RWPE2 (cell line): ENCODE results near the gene AOPEP.

ENCODE experiments used
- ATAC-seq: fragments of 200-7000 bp; cut with Tn5 transposase; 3 replicates; pipeline ENCODE4 v1.9.1; 2021; ENCODE audit warnings: low read depth
- DNase-seq: peaks from one replicate; pipeline ENCODE4 v3.0.0-alpha.2; 2020; ENCODE audit warnings: low spot score
- H3K27ac ChIP-seq: fragments of 450-650 bp; 2 replicates; pipeline ENCODE4 v1.5.1; 2017; ENCODE audit warnings: mild to moderate bottlenecking; ENCODE audit not compliant: poor library complexity, severe bottlenecking
- H3K27me3 ChIP-seq: fragments of 250-450 bp; sonication (Bioruptor Pico); 2 replicates; pipeline ENCODE4 v1.5.1; 2021; ENCODE audit warnings: mild to moderate bottlenecking, moderate library complexity; ENCODE audit not compliant: insufficient read depth, poor library complexity, severe bottlenecking
- H3K36me3 ChIP-seq: fragments of 250-450 bp; sonication (Bioruptor Pico); 2 replicates; pipeline ENCODE4 v1.5.1; 2020; ENCODE audit warnings: low read depth, mild to moderate bottlenecking, moderate library complexity
- H3K4me1 ChIP-seq: fragments of 250-450 bp; sonication (Bioruptor Pico); 2 replicates; pipeline ENCODE4 v1.5.1; 2021; ENCODE audit warnings: mild to moderate bottlenecking, moderate library complexity; ENCODE audit not compliant: insufficient read depth, poor library complexity, severe bottlenecking
- H3K4me3 ChIP-seq: fragments of 250-450 bp; sonication (Bioruptor Pico); 2 replicates; pipeline ENCODE4 v1.5.1; 2021; ENCODE audit warnings: mild to moderate bottlenecking, moderate library complexity; ENCODE audit not compliant: severe bottlenecking
- H3K9me3 ChIP-seq: fragments of 250-450 bp; sonication (Bioruptor Pico); 2 replicates; pipeline ENCODE4 v1.5.1; 2021; ENCODE audit warnings: mild to moderate bottlenecking, moderate library complexity; ENCODE audit not compliant: severe bottlenecking
- TF ChIP-seq, protein P1 (sequence below): fragments of 450-650 bp; IDR thresholded peaks from one replicate; pipeline ENCODE4 v1.5.1; 2017; ENCODE audit warnings: mild to moderate bottlenecking, moderate library complexity; ENCODE audit not compliant: poor library complexity, severe bottlenecking

Gene AOPEP

DNA sequence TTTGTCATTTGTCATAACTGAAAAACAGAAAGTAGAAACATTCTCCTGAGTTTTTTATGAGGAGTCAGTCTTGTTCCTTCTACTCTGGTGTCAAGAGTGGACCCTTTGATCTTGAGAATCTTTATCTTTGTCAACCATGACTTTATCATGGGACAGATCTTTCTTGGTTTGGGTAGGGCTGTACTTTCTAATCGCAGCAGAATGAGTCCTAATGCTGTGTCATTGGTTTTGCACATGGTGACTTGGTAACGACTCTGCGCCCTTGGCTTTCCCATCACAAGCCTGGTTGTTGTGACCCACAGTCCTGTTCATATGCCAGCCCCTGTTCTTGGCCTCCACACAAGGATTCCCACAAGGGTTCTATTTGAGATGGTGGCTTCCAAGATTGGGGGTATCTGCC lies 45.6 kb downstream of the AOPEP start:
- Histone ChIP-seq H3K9me3 (no peaks in the 10 kb centered on the region), H3K36me3 (peaks cover 9% of the 10 kb centered on the region; the same call in 1 of the 2 replicates), H3K27me3 (no peaks in the 10 kb centered on the region), H3K27ac (no peak overlapping the region), H3K4me3 (no peak overlapping the region), H3K4me1 (no peaks in the 10 kb centered on the region)
- DNase-seq (no peak), ATAC-seq (no peak)
- TF ChIP-seq, protein P1, sequence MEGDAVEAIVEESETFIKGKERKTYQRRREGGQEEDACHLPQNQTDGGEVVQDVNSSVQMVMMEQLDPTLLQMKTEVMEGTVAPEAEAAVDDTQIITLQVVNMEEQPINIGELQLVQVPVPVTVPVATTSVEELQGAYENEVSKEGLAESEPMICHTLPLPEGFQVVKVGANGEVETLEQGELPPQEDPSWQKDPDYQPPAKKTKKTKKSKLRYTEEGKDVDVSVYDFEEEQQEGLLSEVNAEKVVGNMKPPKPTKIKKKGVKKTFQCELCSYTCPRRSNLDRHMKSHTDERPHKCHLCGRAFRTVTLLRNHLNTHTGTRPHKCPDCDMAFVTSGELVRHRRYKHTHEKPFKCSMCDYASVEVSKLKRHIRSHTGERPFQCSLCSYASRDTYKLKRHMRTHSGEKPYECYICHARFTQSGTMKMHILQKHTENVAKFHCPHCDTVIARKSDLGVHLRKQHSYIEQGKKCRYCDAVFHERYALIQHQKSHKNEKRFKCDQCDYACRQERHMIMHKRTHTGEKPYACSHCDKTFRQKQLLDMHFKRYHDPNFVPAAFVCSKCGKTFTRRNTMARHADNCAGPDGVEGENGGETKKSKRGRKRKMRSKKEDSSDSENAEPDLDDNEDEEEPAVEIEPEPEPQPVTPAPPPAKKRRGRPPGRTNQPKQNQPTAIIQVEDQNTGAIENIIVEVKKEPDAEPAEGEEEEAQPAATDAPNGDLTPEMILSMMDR: no peak

DNA sequence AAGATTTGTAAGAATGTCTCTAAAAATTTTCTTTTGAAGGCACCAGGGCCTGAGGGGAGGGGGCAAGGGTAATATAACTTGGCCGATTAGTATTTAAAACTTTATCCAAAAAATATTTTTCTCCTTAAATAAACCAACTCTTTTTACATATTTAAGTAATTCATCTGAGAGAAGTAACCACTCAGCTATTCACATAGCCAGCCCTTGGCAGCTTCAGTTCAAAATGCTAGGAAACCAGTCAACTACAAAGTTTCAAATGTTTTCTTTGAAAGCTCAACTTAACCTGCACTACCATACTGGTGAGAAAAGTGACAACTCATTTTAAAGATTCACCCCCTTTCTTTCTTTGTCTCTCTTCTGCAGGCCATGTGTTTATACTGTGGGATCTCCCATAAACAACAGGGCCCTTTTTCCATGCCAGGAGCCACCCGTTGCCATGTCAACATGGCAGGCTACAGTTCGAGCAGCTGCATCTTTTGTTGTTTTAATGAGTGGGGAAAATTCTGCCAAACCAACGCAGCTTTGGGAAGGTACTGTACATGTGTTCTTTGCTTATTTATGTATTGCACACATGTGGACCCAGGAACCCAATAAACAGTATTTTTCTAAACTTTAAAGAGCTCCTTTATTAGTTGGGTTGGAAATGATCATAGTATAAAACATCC lies 46.3 kb downstream of the AOPEP start:
- Histone ChIP-seq H3K36me3 (peaks cover 6% of the 10 kb centered on the region; the same call in 1 of the 2 replicates), H3K27me3 (no peaks in the 10 kb centered on the region), H3K9me3 (no peaks in the 10 kb centered on the region), H3K27ac (no peak overlapping the region), H3K4me1 (no peaks in the 10 kb centered on the region), H3K4me3 (no peak overlapping the region)
- ATAC-seq: no peak
- no peak for DNase-seq
- TF ChIP-seq, protein P1: no peak

DNA sequence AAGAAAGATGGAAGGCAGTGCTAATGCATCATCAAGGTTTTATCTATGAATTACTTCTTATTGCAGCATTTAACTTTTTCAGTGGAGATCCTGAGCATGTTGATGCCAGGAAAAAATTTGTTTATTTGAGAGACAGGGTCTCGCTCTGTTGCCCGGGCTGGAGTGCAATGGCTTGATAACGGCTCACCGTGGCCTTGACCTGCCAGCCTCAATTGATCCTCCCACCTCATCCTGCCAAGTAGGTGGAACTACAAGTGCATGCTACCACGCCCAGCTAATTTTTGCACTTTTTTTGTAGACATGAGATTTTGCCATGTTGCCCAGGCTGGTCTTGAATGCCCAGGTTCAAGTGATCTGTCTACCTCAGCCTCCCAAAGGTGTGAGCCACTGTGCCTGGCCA lies 47.2 kb downstream of the AOPEP start:
- Histone ChIP-seq H3K9me3 (no peaks in the 10 kb centered on the region), H3K36me3 (peaks cover 5% of the 10 kb centered on the region; the same call in 1 of the 2 replicates), H3K4me3 (no peak overlapping the region), H3K27ac (no peak overlapping the region), H3K27me3 (no peaks in the 10 kb centered on the region), H3K4me1 (no peaks in the 10 kb centered on the region)
- DNase-seq (no peak), ATAC-seq (no peak)
- TF ChIP-seq, protein P1: no peak

DNA sequence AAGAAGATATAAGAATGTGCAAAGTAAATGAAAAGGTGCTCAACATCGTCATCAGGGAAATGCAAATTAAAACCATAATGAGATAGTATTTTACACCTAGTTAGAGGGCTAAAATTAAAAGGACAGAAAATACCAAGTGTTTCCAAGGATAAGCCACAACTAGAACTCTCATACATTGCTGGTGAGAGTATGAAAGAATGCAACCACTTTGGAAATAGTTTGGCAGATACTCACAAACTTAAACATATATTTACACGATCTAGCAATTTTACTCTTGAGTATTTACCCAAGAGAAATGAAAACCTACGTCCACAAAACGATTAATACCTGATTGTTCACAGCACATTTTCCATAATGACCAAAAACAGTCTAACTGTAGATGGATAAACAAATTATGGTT lies 51.5 kb downstream of the AOPEP start:
- Histone ChIP-seq H3K27ac (no peak overlapping the region), H3K9me3 (no peaks in the 10 kb centered on the region), H3K4me3 (no peak overlapping the region), H3K4me1 (peaks cover 3% of the 10 kb centered on the region), H3K27me3 (no peaks in the 10 kb centered on the region), H3K36me3 (peaks cover 5% of the 10 kb centered on the region; the same call in 1 of the 2 replicates)
- ATAC-seq (no peak), DNase-seq (no peak)
- TF ChIP-seq, protein P1: no peak

DNA sequence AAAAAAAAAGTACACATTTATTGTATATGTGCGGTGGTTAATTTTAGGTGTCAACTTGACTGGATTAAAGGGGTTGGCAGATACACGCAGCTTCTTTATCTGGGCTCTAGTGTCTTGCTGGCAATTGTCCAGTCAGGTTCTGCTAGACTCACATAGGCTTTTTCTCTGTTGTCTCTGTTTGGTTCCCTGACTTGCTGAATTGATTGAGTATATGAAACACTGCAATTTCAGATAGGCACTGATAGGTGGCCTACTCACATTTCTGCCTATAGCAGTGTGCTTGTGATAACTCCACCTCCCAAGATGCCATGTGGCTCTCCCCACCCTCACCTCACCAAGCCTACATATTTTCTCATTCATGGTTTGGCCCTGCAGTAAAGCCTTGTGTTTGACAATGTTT lies 52.5 kb downstream of the AOPEP start:
- H3K4me1 ChIP-seq: peaks cover 11% of the 10 kb centered on the region
- no peak for DNase-seq
- no peaks in the 10 kb centered on the region for H3K9me3 ChIP-seq
- ATAC-seq: no peak
- no peak overlapping the region for H3K4me3 ChIP-seq
- no peaks in the 10 kb centered on the region for H3K27me3 ChIP-seq
- H3K36me3 ChIP-seq: peaks cover 5% of the 10 kb centered on the region; the same call in 1 of the 2 replicates
- H3K27ac ChIP-seq: no peak overlapping the region
- TF ChIP-seq, protein P1: no peak
